IMR-90 (cell line): ENCODE results near the gene KATNIP. TPM values are rescaled to one million over a fixed set of nuclear protein-coding genes. Genes with fewer than 3 reads are reported as not detected.

Experiments used
- ATAC-seq: fragments of 200-7000 bp; cut with Tn5 transposase; 2 replicates; pipeline ENCODE4 v1.9.1; 2020; ENCODE audit warnings: low read depth, mild to moderate bottlenecking, moderate library complexity
- BruUV-seq: library from RNA; stranded (reverse); fragments of 400-500 nt; replicated peaks from 2 replicates; lab custom pipeline; 2021; lab: Mats Ljungman, UMichigan
- CTCF ChIA-PET: fragments of 300-600 bp; formaldehyde crosslinking; extraction: SDS; loops from one replicate; lab custom pipeline; 2021; ENCODE audit warnings: antibody characterized with exemption; lab: Yijun Ruan, JAX
- POLR2A ChIA-PET: fragments of 300-600 bp; sonication (Branson Sonifier 250); formaldehyde crosslinking; loops from one replicate; lab custom pipeline; 2022; ENCODE audit warnings: antibody characterized with exemption; ENCODE audit not compliant: unreplicated experiment; lab: Charles Lee
- DNase-seq: peaks from one replicate; pipeline ENCODE4 v3.0.0; 2013
- H2AFZ ChIP-seq: replicated peaks from 2 replicates; pipeline ENCODE3; 2013; ENCODE audit warnings: low read length, mild to moderate bottlenecking; ENCODE audit not compliant: poor library complexity
- H2AK5ac ChIP-seq: 2 replicates; pipeline ENCODE4 v1.6.1; 2013; ENCODE audit warnings: low read depth, low read length, inconsistent platforms
- H2AK9ac ChIP-seq: replicated peaks from 2 replicates; pipeline ENCODE3; 2013; ENCODE audit warnings: mild to moderate bottlenecking, low read depth, low read length, moderate library complexity; ENCODE audit not compliant: poor library complexity
- H2BK120ac ChIP-seq: 2 replicates; pipeline ENCODE4 v1.6.1; 2013; ENCODE audit warnings: low read depth, low read length, inconsistent platforms
- H2BK15ac ChIP-seq: 3 replicates; pipeline ENCODE4 v1.6.1; 2013; ENCODE audit warnings: low read depth, low read length, inconsistent platforms
- H2BK20ac ChIP-seq: 2 replicates; pipeline ENCODE4 v1.6.1; 2013; ENCODE audit warnings: low read depth, mild to moderate bottlenecking, inconsistent platforms, low read length, moderate library complexity
- H2BK5ac ChIP-seq: 2 replicates; pipeline ENCODE4 v1.6.1; 2013; ENCODE audit warnings: mild to moderate bottlenecking, low read depth, low read length, inconsistent platforms; ENCODE audit not compliant: poor library complexity, severe bottlenecking
- H3K14ac ChIP-seq: replicated peaks from 2 replicates; pipeline ENCODE4 v1.6.1; 2013; ENCODE audit warnings: low read depth, low read length, inconsistent platforms
- H3K18ac ChIP-seq: 2 replicates; pipeline ENCODE4 v1.6.1; 2013; ENCODE audit warnings: low read depth, low read length, control low read depth
- H3K23ac ChIP-seq: 2 replicates; pipeline ENCODE4 v1.6.1; 2013; ENCODE audit warnings: low read depth, low read length, inconsistent platforms
- H3K27ac ChIP-seq: 2 replicates; pipeline ENCODE4 v1.5.1; 2013; ENCODE audit warnings: mild to moderate bottlenecking, control low read depth, low read length; ENCODE audit not compliant: insufficient read depth
- H3K27me3 ChIP-seq: 2 replicates; pipeline ENCODE4 v1.6.1; 2013; ENCODE audit warnings: low read length; ENCODE audit not compliant: control insufficient read depth, insufficient read depth
- H3K36me3 ChIP-seq: 2 replicates; pipeline ENCODE4 v1.6.1; 2013; ENCODE audit warnings: low read length, mixed read lengths; ENCODE audit not compliant: control insufficient read depth, insufficient read depth
- H3K4ac ChIP-seq: 2 replicates; pipeline ENCODE4 v1.6.1; 2013; ENCODE audit warnings: low read depth, low read length, inconsistent platforms
- H3K4me1 ChIP-seq: 2 replicates; pipeline ENCODE4 v1.6.1; 2013; ENCODE audit warnings: low read length, mixed read lengths; ENCODE audit not compliant: control insufficient read depth, insufficient read depth
- H3K4me2 ChIP-seq: 2 replicates; pipeline ENCODE4 v1.6.1; 2013; ENCODE audit warnings: low read depth, mild to moderate bottlenecking, control low read depth, low read length, moderate library complexity
- H3K4me3 ChIP-seq: 2 replicates; pipeline ENCODE4 v1.5.1; 2013; ENCODE audit warnings: low read depth, mild to moderate bottlenecking, control low read depth, low read length, moderate library complexity; ENCODE audit not compliant: insufficient read depth
- H3K56ac ChIP-seq: 2 replicates; pipeline ENCODE4 v1.6.1; 2013; ENCODE audit warnings: low read length, inconsistent platforms; ENCODE audit not compliant: insufficient read depth; ENCODE audit errors: extremely low read depth
- H3K79me1 ChIP-seq, 2 experiments: 2 replicates each; pipeline ENCODE4 v1.6.1; 2013; ENCODE audit warnings: low read length in 2 of 2, inconsistent platforms in 1 of 2, low read depth in 1 of 2
- H3K9ac ChIP-seq: 2 replicates; pipeline ENCODE4 v1.6.1; 2013; ENCODE audit warnings: low read depth, low read length, control low read depth
- H3K9me1 ChIP-seq: 2 replicates; pipeline ENCODE4 v1.6.1; 2013; ENCODE audit warnings: low read length, inconsistent platforms; ENCODE audit not compliant: insufficient read depth
- H3K9me3 ChIP-seq: 2 replicates; pipeline ENCODE4 v1.6.1; 2013; ENCODE audit warnings: low read length; ENCODE audit not compliant: control insufficient read depth, insufficient read depth
- H4K20me1 ChIP-seq: 2 replicates; pipeline ENCODE4 v1.6.1; 2013; ENCODE audit warnings: low read length, inconsistent platforms; ENCODE audit not compliant: insufficient read depth
- H4K5ac ChIP-seq: 2 replicates; pipeline ENCODE4 v1.6.1; 2013; ENCODE audit warnings: mild to moderate bottlenecking, low read depth, low read length, control low read depth
- H4K8ac ChIP-seq, 2 experiments: 2 replicates each; pipeline ENCODE4 v1.6.1; 2013; ENCODE audit warnings: low read depth in 2 of 2, low read length in 2 of 2, control low read depth in 1 of 2, inconsistent platforms in 1 of 2
- H4K91ac ChIP-seq: 2 replicates; pipeline ENCODE4 v1.6.1; 2013; ENCODE audit warnings: low read depth, low read length, inconsistent platforms; ENCODE audit not compliant: insufficient read depth
- BHLHE40 ChIP-seq: fragments of 150-350 bp; IDR thresholded peaks from 2 replicates; pipeline ENCODE4 v1.6.1; 2016; ENCODE audit warnings: mild to moderate bottlenecking, low read depth, low read length
- CEBPB ChIP-seq: IDR thresholded peaks from 2 replicates; pipeline ENCODE4 v1.6.1; 2012; ENCODE audit warnings: low read depth, low read length, improper control_type of control experiment
- CHD1 ChIP-seq: IDR thresholded peaks from 2 replicates; pipeline ENCODE4 v1.6.1; 2012; ENCODE audit warnings: low read depth, low read length, improper control_type of control experiment
- CTCF ChIP-seq: conservative IDR thresholded peaks from 2 replicates; pipeline ENCODE4 v1.5.1; 2012; ENCODE audit warnings: mild to moderate bottlenecking, low read depth, low read length, improper control_type of control experiment
- ELK1 ChIP-seq: fragments of 150-350 bp; IDR thresholded peaks from 2 replicates; pipeline ENCODE4 v1.6.1; 2016; ENCODE audit warnings: low read depth, mild to moderate bottlenecking, low read length, moderate library complexity, borderline replicate concordance
- FOS ChIP-seq: fragments of 150-350 bp; IDR thresholded peaks from 2 replicates; pipeline ENCODE4 v1.6.1; 2016; ENCODE audit warnings: low read depth, low read length
- MAFK ChIP-seq: IDR thresholded peaks from 2 replicates; pipeline ENCODE4 v1.6.1; 2012; ENCODE audit warnings: low read depth, low read length, improper control_type of control experiment
- MAZ ChIP-seq: IDR thresholded peaks from 2 replicates; pipeline ENCODE4 v1.6.1; 2012; ENCODE audit warnings: low read depth, mild to moderate bottlenecking, low read length, improper control_type of control experiment, moderate library complexity, borderline replicate concordance
- MXI1 ChIP-seq: IDR thresholded peaks from 2 replicates; pipeline ENCODE4 v1.6.1; 2012; ENCODE audit warnings: low read depth, mild to moderate bottlenecking, low read length, moderate library complexity, borderline replicate concordance
- NFE2L2 ChIP-seq: fragments of 150-350 bp; IDR thresholded peaks from 2 replicates; pipeline ENCODE4 v1.6.1; 2016; ENCODE audit warnings: low read depth, mild to moderate bottlenecking, low read length
- POLR2A ChIP-seq: IDR thresholded peaks from 2 replicates; pipeline ENCODE4 v1.6.1; 2012; ENCODE audit warnings: mild to moderate bottlenecking, low read depth, low read length
- RAD21 ChIP-seq: IDR thresholded peaks from 2 replicates; pipeline ENCODE4 v1.6.1; 2012; ENCODE audit warnings: low read length, improper control_type of control experiment
- RCOR1 ChIP-seq: IDR thresholded peaks from 2 replicates; pipeline ENCODE4 v1.6.1; 2012; ENCODE audit warnings: mild to moderate bottlenecking, low read length, improper control_type of control experiment; ENCODE audit not compliant: insufficient replicate concordance
- RFX5 ChIP-seq: IDR thresholded peaks from 2 replicates; pipeline ENCODE4 v1.8.0; 2012; ENCODE audit warnings: low read depth, mild to moderate bottlenecking, low read length, moderate library complexity
- SMC3 ChIP-seq: fragments of 150-350 bp; IDR thresholded peaks from 2 replicates; pipeline ENCODE4 v1.6.1; 2016; ENCODE audit warnings: low read depth, mild to moderate bottlenecking, antibody characterized with exemption, low read length, moderate library complexity
- WGBS, 2 experiments: methylation state at CpG; one replicate each; pipeline versions ENCODE4 v1.1.5 to v1.1.7; 2013; ENCODE audit warnings: missing lambda C conversion rate in 2 of 2; ENCODE audit not compliant: insufficient read length in 1 of 2; ENCODE audit errors: extremely low coverage in 2 of 2; 5-methylcytosine and 5-hydroxymethylcytosine counted together
- dilution Hi-C: fragments of 300-500 bp; cut with HindIII; formaldehyde crosslinking; loops from one replicate; pipeline ENCODE4 v1.14.3; 2018; ENCODE audit warnings: low sequenced_read_pairs; ENCODE audit not compliant: unreplicated experiment
- in situ Hi-C: fragments of 300-500 bp; cut with MboI; formaldehyde crosslinking; loops from 3 replicates; pipeline ENCODE4 v1.14.3; 2019; ENCODE audit warnings: low sequenced_read_pairs, inconsistent platforms, mixed read lengths
- intact Hi-C: fragments of 100-400 bp; cut with micrococcal nuclease; formaldehyde crosslinking; loops from 2 replicates; pipeline ENCODE4 v1.10.0; 2022
- polyA plus RNA-seq, 3 experiments: library from polyadenylated mRNA; depleted of rRNA; stranded (reverse); fragments of >200 nt; gene quantifications; 2 replicates each; pipeline ENCODE4 v1.2.3, GENCODE V29; 2012; ENCODE audit warnings: low replicate concordance in 1 of 3
- total RNA-seq: library from RNA; depleted of rRNA; stranded (reverse); fragments of >200 nt; gene quantifications from 2 replicates; pipeline ENCODE4 v1.2.3, GENCODE V29; 2012

KATNIP gene
- total and polyA plus RNA-seq, 2 of the 4 experiments (the other 2 are of a cell fraction), result 16.7 to 18.6 TPM

- TF ChIP-seq MAZ, result no peak
- TF ChIP-seq BHLHE40, result no peak
- TF ChIP-seq MXI1, result no peak
- TF ChIP-seq MAFK, result no peak
- TF ChIP-seq POLR2A, result no peak
- TF ChIP-seq SMC3, result no peak
These were observed 15.7 kb upstream of the KATNIP start (continued) for GRCh38 chr16:27534256-27534655.

- Histone ChIP-seq H3K4me3 (no peak overlapping the region), H3K4me2 (no peak overlapping the region), H3K23ac (no peak overlapping the region), H4K91ac (no peak overlapping the region), H2AFZ (peak overlapping the region; percentile 23), H3K9me1 (peaks cover 11% of the 10 kb centered on the region; the same call in 1 of the 2 replicates), H3K4me1 (no peaks in the 10 kb centered on the region), H3K56ac (no peak overlapping the region), H4K5ac (no peak overlapping the region), H3K18ac (no peak overlapping the region), H3K79me1 (peaks cover 9 to 46% of the 10 kb centered on the region in 2 experiments), H3K27me3 (no peaks in the 10 kb centered on the region), H2BK5ac (no peak overlapping the region), H2AK9ac (no peak overlapping the region), H4K20me1 (peaks cover 12% of the 10 kb centered on the region), H3K36me3 (peaks cover 67% of the 10 kb centered on the region), H3K4ac (no peak overlapping the region), H2BK120ac (no peak overlapping the region), H3K27ac (no peak overlapping the region), H3K14ac (no peak overlapping the region), H3K9ac (no peak overlapping the region), H4K8ac (no peak overlapping the region), H2BK15ac (no peak overlapping the region), H3K9me3 (no peaks in the 10 kb centered on the region), H2BK20ac (no peak overlapping the region), H2AK5ac (no peak overlapping the region)
- ChIA-PET POLR2A (no interaction called here), CTCF (no interaction called here)
- TF ChIP-seq CTCF (no peak), MXI1 (no peak), MAFK (no peak), NFE2L2 (no peak), RCOR1 (no peak), CHD1 (no peak), SMC3 (no peak), MAZ (no peak), CEBPB (no peak), RAD21 (no peak), RFX5 (no peak), FOS (no peak), ELK1 (no peak), BHLHE40 (no peak)
- in situ Hi-C loops (no loop called here), intact Hi-C loops (no loop called here), dilution Hi-C loops (no loop called here)
- ATAC-seq (no peak), DNase-seq (no peak)
- WGBS, 2 experiments, result 38% methylated on average over 3 of the region's 5 CpGs; no CpG with 5 or more reads in 1 of the 2 experiments
- BruUV-seq, result no TSS peak
These were observed 11.4 kb upstream of the KATNIP start for GRCh38 chr16:27538528-27538927.
